Spleen (tissue), 11 donors: ENCODE results near the gene NTRK2. TPM values are rescaled to one million over a fixed set of nuclear protein-coding genes. Genes with fewer than 3 reads are reported as not detected.

Source experiments
- DNase-seq: peaks from one replicate; pipeline ENCODE4 v3.0.0-alpha.2; 2020
- H3K27ac ChIP-seq, 8 donors: fragments of 200-600 bp; sonication (generic) in 7 of 8; 1 replicate in 4 of 8; 2 replicates in 4 of 8; pipeline versions ENCODE4 v1.5.0 to v1.8.0; 2016 to 2021; ENCODE audit warnings: inconsistent platforms in 4 of 8, mild to moderate bottlenecking in 4 of 8, moderate library complexity in 1 of 8
- H3K27me3 ChIP-seq, 7 donors: fragments of 200-600 bp; sonication (generic) in 6 of 7; replicated peaks in 1 of 7; 1 replicate in 4 of 7; 2 replicates in 3 of 7; pipeline versions ENCODE4 v1.5.0 to v1.8.0; 2016 to 2021; ENCODE audit warnings: inconsistent platforms in 3 of 7, mild to moderate bottlenecking in 1 of 7
- H3K36me3 ChIP-seq, 6 donors: fragments of 200-600 bp; sonication (generic) in 5 of 6; 1 replicate in 4 of 6; 2 replicates in 2 of 6; pipeline versions ENCODE4 v1.5.0 to v1.8.0; 2016 to 2021; ENCODE audit warnings: inconsistent platforms in 2 of 6
- H3K4me1 ChIP-seq, 6 donors: fragments of 200-600 bp; sonication (generic) in 5 of 6; 1 replicate in 3 of 6; 2 replicates in 3 of 6; pipeline versions ENCODE4 v1.5.0 to v1.8.0; 2016 to 2021; ENCODE audit warnings: inconsistent platforms in 3 of 6
- H3K4me3 ChIP-seq, 8 donors: fragments of 200-600 bp; sonication (generic) in 7 of 8; 1 replicate in 4 of 8; 2 replicates in 4 of 8; pipeline versions ENCODE4 v1.5.0 to v1.8.0; 2016 to 2021; ENCODE audit warnings: inconsistent platforms in 4 of 8, mild to moderate bottlenecking in 4 of 8, moderate library complexity in 2 of 8
- H3K9me3 ChIP-seq, 8 donors: fragments of 200-600 bp; sonication (generic) in 7 of 8; 1 replicate in 4 of 8; 2 replicates in 4 of 8; pipeline versions ENCODE4 v1.5.0 to v1.8.0; 2016 to 2021; ENCODE audit warnings: inconsistent platforms in 4 of 8
- POLR2A ChIP-seq, 3 donors: fragments of 450-650 bp; IDR thresholded peaks; one replicate each; pipeline ENCODE4 v1.5.1; 2017; ENCODE audit warnings: antibody characterized with exemption in 3 of 3, mild to moderate bottlenecking in 1 of 3
- POLR2AphosphoS5 ChIP-seq, 3 donors: sonication (generic); formaldehyde crosslinking; IDR thresholded peaks; one replicate each; pipeline ENCODE4 v1.5.1; 2017; ENCODE audit warnings: antibody characterized with exemption in 3 of 3
- WGBS, 5 donors: extraction: QIAGEN DNeasy Blood & Tissue Kit in 3 of 5; methylation state at CpG; one replicate each; pipeline versions ENCODE4 v1.1.5 to v1.1.7; 2013 to 2018; 5-methylcytosine and 5-hydroxymethylcytosine counted together
- intact Hi-C: fragments of 100-400 bp; cut with DNase I; formaldehyde crosslinking; loops from one replicate; pipeline ENCODE4 v1.15.0; 2023; ENCODE audit warnings: low total_unique reads
- polyA plus RNA-seq, 3 donors: library from polyadenylated mRNA; stranded (reverse); fragments of 200-250 nt; gene quantifications; one replicate each; pipeline ENCODE4 v1.2.1, GENCODE V29; 2013
- total RNA-seq, 7 donors: library from RNA; depleted of rRNA in 3 of 7; stranded (reverse); fragments of >200 nt in 3 of 7; fragmentation: NEBNext Ultra II Directional in 4 of 7; extraction: Animal tissue kit (Norgen Biotek cat#: 25700) in 4 of 7; gene quantifications; one replicate each; pipeline versions ENCODE4 v1.1.0 to v1.2.1, GENCODE V29; 2016 to 2021
- TF ChIP-seq, protein P1 (sequence below), 11 experiments: fragments of 200-600 bp in 7 of 11; fragments of 450-650 bp in 4 of 11; sonication (generic) in 4 of 11; IDR thresholded peaks in 8 of 11; conservative IDR thresholded peaks in 3 of 11; 1 replicate in 7 of 11; 2 replicates in 4 of 11; pipeline versions ENCODE4 v1.4.0 to v1.8.0; 2016 to 2021; ENCODE audit warnings: antibody characterized with exemption in 11 of 11, inconsistent platforms in 4 of 11, mild to moderate bottlenecking in 1 of 11
- donor health status: healthy with polysubstance abuse.
- donor health status: DM: no; HTN: no; CAD: no; lungs with moderate emphysema.
- donor health status: DM: no; HTN: no; CAD: no.
- donor health status: Bipolar disorder and iron deficiency.
- donor health status: healthy.
- donor health status: DM: no; HTN: no; CAD: no.
- donor health status: DM: yes; HTN: yes; CAD: no.

NTRK2 gene
- total and polyA plus RNA-seq, 10 donors, result 0.63 to 22.7 (median 8.9) TPM

DNA sequence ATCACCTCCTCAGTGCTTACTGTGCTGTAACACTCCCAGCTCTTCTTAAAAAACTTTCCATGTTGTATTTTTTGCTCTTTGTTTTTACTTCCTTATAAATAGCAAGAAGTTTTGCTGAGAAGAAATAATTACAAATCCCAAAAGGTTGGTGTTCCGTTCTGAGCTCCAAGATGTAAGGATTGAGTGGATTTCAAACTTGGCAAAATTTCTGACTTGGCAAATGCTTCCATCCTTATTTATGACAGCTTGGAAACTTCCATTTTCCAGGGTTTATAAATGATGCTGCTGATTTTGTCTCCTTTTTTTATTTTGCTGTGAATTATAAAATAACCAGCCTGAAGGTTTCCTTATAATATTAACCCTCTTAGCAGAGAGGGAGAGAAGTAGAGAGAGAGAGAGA lies 151.9 kb downstream of the NTRK2 start:
- no peaks in the 10 kb centered on the region for H3K27me3 ChIP-seq
- no peaks in the 10 kb centered on the region for H3K36me3 ChIP-seq
- H3K4me1 ChIP-seq, result peaks cover 0 to 4% (median 0%) of the 10 kb centered on the region in 6 donors
- 49 to 75% (median 64%) methylated on average over 1 of the region's 1 CpG for WGBS, 5 donors
- TF ChIP-seq POLR2A (IDR thresholded peaks at IDR 0.05) (no peak), POLR2AphosphoS5 (IDR thresholded peaks at IDR 0.05) (no peak)
- TF ChIP-seq, protein P1, sequence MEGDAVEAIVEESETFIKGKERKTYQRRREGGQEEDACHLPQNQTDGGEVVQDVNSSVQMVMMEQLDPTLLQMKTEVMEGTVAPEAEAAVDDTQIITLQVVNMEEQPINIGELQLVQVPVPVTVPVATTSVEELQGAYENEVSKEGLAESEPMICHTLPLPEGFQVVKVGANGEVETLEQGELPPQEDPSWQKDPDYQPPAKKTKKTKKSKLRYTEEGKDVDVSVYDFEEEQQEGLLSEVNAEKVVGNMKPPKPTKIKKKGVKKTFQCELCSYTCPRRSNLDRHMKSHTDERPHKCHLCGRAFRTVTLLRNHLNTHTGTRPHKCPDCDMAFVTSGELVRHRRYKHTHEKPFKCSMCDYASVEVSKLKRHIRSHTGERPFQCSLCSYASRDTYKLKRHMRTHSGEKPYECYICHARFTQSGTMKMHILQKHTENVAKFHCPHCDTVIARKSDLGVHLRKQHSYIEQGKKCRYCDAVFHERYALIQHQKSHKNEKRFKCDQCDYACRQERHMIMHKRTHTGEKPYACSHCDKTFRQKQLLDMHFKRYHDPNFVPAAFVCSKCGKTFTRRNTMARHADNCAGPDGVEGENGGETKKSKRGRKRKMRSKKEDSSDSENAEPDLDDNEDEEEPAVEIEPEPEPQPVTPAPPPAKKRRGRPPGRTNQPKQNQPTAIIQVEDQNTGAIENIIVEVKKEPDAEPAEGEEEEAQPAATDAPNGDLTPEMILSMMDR (IDR thresholded peaks at IDR 0.05 in 8 of 11, conservative IDR thresholded peaks at IDR 0.05 in 3 of 11), result no peak
- no peaks in the 10 kb centered on the region for H3K9me3 ChIP-seq
- H3K4me3 ChIP-seq, result no peak overlapping the region
- no peak for DNase-seq
- no peak overlapping the region for H3K27ac ChIP-seq
- intact Hi-C loops, result no loop called here

DNA sequence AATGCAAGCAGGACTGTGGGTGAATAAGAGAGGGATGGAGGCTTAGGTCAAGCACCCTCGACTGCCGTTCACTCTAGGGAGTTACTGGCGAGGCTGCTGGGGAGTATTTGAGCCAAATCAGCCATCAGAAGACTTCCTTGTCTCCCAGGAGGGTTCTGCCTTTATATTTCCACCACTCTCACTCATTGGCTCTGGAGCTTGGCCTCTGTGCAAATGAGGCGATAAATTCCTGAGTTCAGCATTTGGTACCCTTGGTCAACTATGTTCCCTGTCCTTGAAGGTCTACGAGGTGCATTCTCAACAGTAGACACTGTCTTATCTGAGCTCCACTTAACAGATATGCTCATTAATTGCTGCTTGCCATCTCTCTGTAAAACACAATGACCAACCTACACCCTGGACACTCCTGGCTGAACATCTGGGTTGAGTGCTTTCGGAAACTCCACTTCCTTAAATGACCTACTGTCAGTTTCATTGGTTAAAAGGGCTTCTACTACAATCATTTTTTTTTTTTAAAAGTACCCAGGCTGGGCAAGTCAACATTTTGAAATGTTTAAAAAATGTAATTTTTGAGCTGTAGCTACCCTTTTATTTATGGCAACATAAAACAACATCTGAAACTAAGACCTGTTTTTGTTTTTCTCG lies 153.2 kb downstream of the NTRK2 start:
- TF ChIP-seq, protein P1 (IDR thresholded peaks at IDR 0.05 in 8 of 11, conservative IDR thresholded peaks at IDR 0.05 in 3 of 11), result no peak
- TF ChIP-seq POLR2A (IDR thresholded peaks at IDR 0.05), result no peak
- TF ChIP-seq POLR2AphosphoS5 (IDR thresholded peaks at IDR 0.05), result no peak
- H3K27ac ChIP-seq, result no peak overlapping the region
- H3K4me3 ChIP-seq, result no peak overlapping the region
- intact Hi-C loops, result no loop called here
- WGBS, 5 donors, result 51 to 73% (median 69%) methylated on average over 7 of the region's 7 CpGs
- H3K4me1 ChIP-seq, result peaks cover 0 to 4% (median 0%) of the 10 kb centered on the region in 6 donors
- H3K36me3 ChIP-seq, result no peaks in the 10 kb centered on the region
- DNase-seq, result no peak
- no peaks in the 10 kb centered on the region for H3K9me3 ChIP-seq
- no peaks in the 10 kb centered on the region for H3K27me3 ChIP-seq

DNA sequence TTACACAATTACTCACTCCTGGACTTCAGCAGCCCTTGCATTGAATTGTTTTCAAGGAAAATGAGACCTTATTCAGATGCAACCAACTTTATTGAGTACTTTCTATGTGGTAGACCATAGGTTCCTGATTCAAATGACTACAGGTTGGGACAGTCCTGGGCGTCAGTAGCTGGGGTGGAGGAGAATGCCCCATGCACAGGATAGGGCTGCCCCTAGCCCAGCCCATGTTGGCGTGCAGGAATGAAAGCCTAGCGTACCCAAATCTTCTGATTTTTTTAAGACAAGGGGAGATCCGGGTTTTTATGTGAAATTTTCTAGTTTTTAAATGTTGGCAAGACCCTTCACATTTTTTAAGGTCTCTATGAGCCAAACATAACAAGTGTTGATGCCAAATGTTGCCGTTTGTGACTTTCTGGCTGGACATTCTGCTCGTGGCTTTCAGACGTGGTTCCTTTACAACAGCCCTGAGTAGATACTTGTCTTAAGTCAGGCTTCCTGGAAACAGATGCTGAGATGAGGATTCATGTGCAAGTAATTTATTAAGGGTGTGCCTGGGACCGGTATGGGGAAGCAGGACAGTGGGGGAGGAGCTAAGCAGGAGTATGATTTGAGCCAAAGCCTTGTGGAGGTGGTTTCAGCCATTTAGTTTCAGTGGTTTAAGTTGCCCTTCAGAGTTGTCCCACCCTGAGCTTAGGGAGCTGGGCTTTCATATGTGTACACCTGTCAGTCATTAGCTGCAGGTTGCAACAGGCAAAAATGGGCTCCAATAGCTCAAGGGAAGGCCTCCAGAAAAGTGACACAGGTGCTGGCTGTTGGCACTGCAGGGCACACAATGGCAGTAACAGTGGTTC lies 154.1 kb downstream of the NTRK2 start:
- Histone ChIP-seq H3K27ac (no peak overlapping the region), H3K4me3 (no peak overlapping the region), H3K4me1 (peaks cover 0 to 4% (median 0%) of the 10 kb centered on the region in 6 donors), H3K36me3 (no peaks in the 10 kb centered on the region), H3K27me3 (no peaks in the 10 kb centered on the region), H3K9me3 (no peaks in the 10 kb centered on the region)
- WGBS, 5 donors, result 56 to 68% (median 60%) methylated on average over 8 of the region's 8 CpGs
- TF ChIP-seq POLR2A (IDR thresholded peaks at IDR 0.05), result no peak
- TF ChIP-seq POLR2AphosphoS5 (IDR thresholded peaks at IDR 0.05), result no peak
- TF ChIP-seq, protein P1 (IDR thresholded peaks at IDR 0.05 in 8 of 11, conservative IDR thresholded peaks at IDR 0.05 in 3 of 11), result no peak
- intact Hi-C loops, result no loop called here
- DNase-seq, result no peak

DNA sequence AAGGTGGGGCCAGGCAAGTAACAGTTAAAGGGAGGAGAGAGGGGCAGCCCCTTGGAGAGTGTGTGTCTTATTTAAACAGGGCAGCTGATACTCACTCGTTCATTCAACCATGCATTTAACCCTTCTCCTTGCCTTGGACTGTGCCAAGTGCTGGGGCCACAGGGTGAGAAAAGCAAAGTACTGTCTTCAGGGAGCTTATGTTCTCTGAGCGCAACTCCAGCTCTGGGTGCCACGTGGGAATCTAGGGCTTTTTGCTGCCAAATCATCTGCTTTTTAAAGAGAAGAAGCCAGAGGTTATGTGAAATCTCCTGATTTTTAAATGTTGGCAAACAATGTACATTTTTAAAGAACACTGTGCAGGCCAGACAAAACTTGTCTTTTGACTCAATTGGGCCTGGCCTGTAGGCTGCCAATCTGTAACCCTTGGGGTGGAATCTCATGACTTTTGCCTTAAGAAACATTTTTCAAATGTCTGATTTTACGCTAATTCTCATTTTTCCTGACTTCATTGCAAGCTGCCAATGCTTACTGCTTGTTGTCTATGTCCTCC lies 157.8 kb downstream of the NTRK2 start:
- Histone ChIP-seq H3K27ac (no peak overlapping the region), H3K4me1 (peaks cover 0 to 1% (median 0%) of the 10 kb centered on the region in 6 donors), H3K27me3 (no peaks in the 10 kb centered on the region), H3K4me3 (no peak overlapping the region), H3K36me3 (no peaks in the 10 kb centered on the region), H3K9me3 (no peaks in the 10 kb centered on the region)
- TF ChIP-seq POLR2A (IDR thresholded peaks at IDR 0.05), result no peak
- TF ChIP-seq, protein P1 (IDR thresholded peaks at IDR 0.05 in 8 of 11, conservative IDR thresholded peaks at IDR 0.05 in 3 of 11), result no peak
- TF ChIP-seq POLR2AphosphoS5 (IDR thresholded peaks at IDR 0.05), result no peak
- intact Hi-C loops, result no loop called here
- WGBS, 5 donors, result 68 to 83% (median 76%) methylated on average over 4 of the region's 4 CpGs
- no peak for DNase-seq
